GM06990 (cell line): ENCODE data around the gene BCOR.

Source experiments
- DNase-seq: peaks from one replicate; pipeline ENCODE4 v3.0.0-alpha.2; 2011; ENCODE audit not compliant: insufficient read length; ENCODE audit errors: extremely low read depth
- H3K27me3 ChIP-seq: replicated peaks from 2 replicates; pipeline ENCODE4 v1.6.0; 2011; ENCODE audit warnings: low read length; ENCODE audit not compliant: control insufficient read depth, insufficient read depth
- H3K36me3 ChIP-seq: 2 replicates; pipeline ENCODE4 v1.5.1; 2011; ENCODE audit warnings: low read length; ENCODE audit not compliant: control insufficient read depth, insufficient read depth
- H3K4me3 ChIP-seq: replicated peaks from 2 replicates; pipeline ENCODE4 v1.5.1; 2011; ENCODE audit warnings: low read depth, mild to moderate bottlenecking, control low read depth, low read length
- TF ChIP-seq, protein P1 (sequence below): IDR thresholded peaks from 2 replicates; pipeline ENCODE4 v1.5.1; 2011; ENCODE audit warnings: low read length, control low read depth, mild to moderate bottlenecking, inconsistent platforms; ENCODE audit not compliant: insufficient read depth, poor library complexity, severe bottlenecking

BCOR gene

GRCh38 chrX:40081679-40082068 lies 16.1 kb downstream of the BCOR start:
- Histone ChIP-seq H3K36me3 (peaks cover 1% of the 10 kb centered on the region; the same call in 1 of the 2 replicates), H3K4me3 (no peak overlapping the region), H3K27me3 (peaks cover 3% of the 10 kb centered on the region; the same call in 1 of the 2 replicates)
- DNase-seq, result no peak
- TF ChIP-seq, protein P1, sequence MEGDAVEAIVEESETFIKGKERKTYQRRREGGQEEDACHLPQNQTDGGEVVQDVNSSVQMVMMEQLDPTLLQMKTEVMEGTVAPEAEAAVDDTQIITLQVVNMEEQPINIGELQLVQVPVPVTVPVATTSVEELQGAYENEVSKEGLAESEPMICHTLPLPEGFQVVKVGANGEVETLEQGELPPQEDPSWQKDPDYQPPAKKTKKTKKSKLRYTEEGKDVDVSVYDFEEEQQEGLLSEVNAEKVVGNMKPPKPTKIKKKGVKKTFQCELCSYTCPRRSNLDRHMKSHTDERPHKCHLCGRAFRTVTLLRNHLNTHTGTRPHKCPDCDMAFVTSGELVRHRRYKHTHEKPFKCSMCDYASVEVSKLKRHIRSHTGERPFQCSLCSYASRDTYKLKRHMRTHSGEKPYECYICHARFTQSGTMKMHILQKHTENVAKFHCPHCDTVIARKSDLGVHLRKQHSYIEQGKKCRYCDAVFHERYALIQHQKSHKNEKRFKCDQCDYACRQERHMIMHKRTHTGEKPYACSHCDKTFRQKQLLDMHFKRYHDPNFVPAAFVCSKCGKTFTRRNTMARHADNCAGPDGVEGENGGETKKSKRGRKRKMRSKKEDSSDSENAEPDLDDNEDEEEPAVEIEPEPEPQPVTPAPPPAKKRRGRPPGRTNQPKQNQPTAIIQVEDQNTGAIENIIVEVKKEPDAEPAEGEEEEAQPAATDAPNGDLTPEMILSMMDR, result no peak

DNA sequence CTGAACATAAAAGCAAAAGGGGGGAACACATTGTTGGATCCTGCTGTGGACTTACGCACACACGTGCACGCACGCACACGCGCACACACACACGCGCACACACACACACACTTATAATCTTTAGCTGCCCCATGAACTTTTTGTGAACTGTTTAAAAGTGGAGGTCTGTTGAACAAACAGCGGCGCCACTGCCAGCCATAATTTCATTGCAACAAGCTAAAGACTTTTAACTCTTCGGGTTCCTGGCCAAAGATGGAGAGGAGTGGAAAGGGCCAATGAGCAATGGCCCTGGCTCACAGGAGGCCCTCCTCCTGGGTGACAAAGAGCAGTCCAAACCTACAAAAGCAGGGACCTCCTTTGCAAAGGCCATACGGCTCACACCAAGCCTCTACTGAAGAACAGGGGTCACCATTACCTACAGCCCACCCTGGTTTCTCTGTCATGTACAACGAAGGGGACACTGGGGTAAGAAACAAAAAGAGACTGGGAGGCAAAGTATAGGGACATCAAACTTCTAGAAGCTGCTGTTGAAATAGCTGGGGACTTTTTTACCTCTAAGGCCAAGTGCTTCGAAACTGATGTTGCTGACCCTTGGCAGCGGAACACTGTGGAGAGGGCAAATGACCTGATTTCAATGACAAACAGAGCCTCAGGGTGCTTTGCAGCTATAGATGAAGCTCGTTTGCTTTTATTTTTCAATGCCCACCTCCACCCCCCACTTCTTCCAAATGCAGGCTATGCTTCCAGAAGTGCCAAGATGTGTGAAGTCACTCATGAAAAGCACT lies 16.7 kb downstream of the BCOR start:
- H3K4me3 ChIP-seq, result no peak overlapping the region

GRCh38 chrX:40079572-40079971 lies 18.2 kb downstream of the BCOR start:
- Histone ChIP-seq H3K4me3 (no peak overlapping the region), H3K36me3 (peaks cover 1% of the 10 kb centered on the region), H3K27me3 (no peaks in the 10 kb centered on the region)
- no peak for DNase-seq
- TF ChIP-seq, protein P1, result no peak

More for the DNA sequence above, 16.7 kb downstream of the BCOR start:
- DNase-seq, result no peak
- Histone ChIP-seq H3K36me3 (peaks cover 1% of the 10 kb centered on the region; the same call in 1 of the 2 replicates), H3K27me3 (no peaks in the 10 kb centered on the region)
- TF ChIP-seq, protein P1, result no peak

- no peak for DNase-seq
- no peak overlapping the region for H3K4me3 ChIP-seq
- TF ChIP-seq, protein P1, result no peak
- H3K27me3 ChIP-seq, result no peaks in the 10 kb centered on the region
- peaks cover 6% of the 10 kb centered on the region for H3K36me3 ChIP-seq
Measured at GRCh38 chrX:40078489-40079227, 19.1 kb downstream of the BCOR start.

GRCh38 chrX:40077906-40078305 lies 19.9 kb downstream of the BCOR start:
- H3K27me3 ChIP-seq, result no peaks in the 10 kb centered on the region
- TF ChIP-seq, protein P1, result no peak
- H3K36me3 ChIP-seq, result peaks cover 8% of the 10 kb centered on the region
- no peak for DNase-seq
- no peak overlapping the region for H3K4me3 ChIP-seq
